K562 (cell line): ENCODE data around the gene GRIK3. TPM values are rescaled to one million over a fixed set of nuclear protein-coding genes. Genes with fewer than 3 reads are reported as not detected.

Experiments used
- ATAC-seq: fragments of 200-7000 bp; cut with Tn5 transposase; 3 replicates; pipeline ENCODE4 v1.9.1; 2020; ENCODE audit warnings: moderate library complexity
- BruUV-seq: library from RNA; stranded (reverse); fragments of 400-500 nt; replicated peaks from 2 replicates; lab custom pipeline; 2021; lab: Mats Ljungman, UMichigan
- CTCF ChIA-PET: fragments of 300-600 bp; formaldehyde crosslinking; extraction: SDS; loops from one replicate; lab custom pipeline; 2021; ENCODE audit warnings: low intra/inter-chr PET ratio; lab: Yijun Ruan, JAX
- POLR2A ChIA-PET: fragments of 300-600, 350-650 bp; sonication (Branson Sonifier 250); formaldehyde crosslinking; extraction: SDS; loops from one replicate; lab custom pipeline; 2021; ENCODE audit warnings: antibody characterized with exemption, inconsistent platforms; lab: Yijun Ruan, JAX
- DNase-seq, 4 experiments: peaks; one replicate each; pipeline versions ENCODE4 v3.0.0 to v3.0.0-alpha.2; 2011 to 2018; ENCODE audit warnings: low spot score in 3 of 4, mixed read lengths in 3 of 4; ENCODE audit errors: extremely low read depth in 1 of 4
- FAIRE-seq: peaks from 2 replicates; lab custom pipeline; 2011; peaks lifted over from hg19 to GRCh38; lab: Jason Lieb, UNC
- H2AFZ ChIP-seq: 2 replicates; pipeline ENCODE4 v1.6.0; 2011; ENCODE audit warnings: low read depth, low read length, control low read depth, inconsistent platforms
- H3K27ac ChIP-seq: fragments of 200-600 bp; 3 replicates; pipeline ENCODE4 v1.8.0; 2011; ENCODE audit warnings: low read depth, mild to moderate bottlenecking, control low read depth, inconsistent platforms, low read length, moderate library complexity, mixed read lengths; ENCODE audit errors: extremely low read depth
- H3K27me3 ChIP-seq, 2 experiments: fragments of 300-600 bp in 1 of 2; 2 replicates in 1 of 2; 3 replicates in 1 of 2; pipeline versions ENCODE4 v1.6.0 to v1.8.0; 2011; ENCODE audit warnings: inconsistent platforms in 2 of 2, low read length in 2 of 2, mild to moderate bottlenecking in 1 of 2, mixed read lengths in 1 of 2, moderate library complexity in 1 of 2; ENCODE audit not compliant: control insufficient read depth in 2 of 2, insufficient read depth in 2 of 2
- H3K36me3 ChIP-seq: fragments of 300-600 bp; 3 replicates; pipeline ENCODE4 v1.8.0; 2011; ENCODE audit warnings: mild to moderate bottlenecking, low read length, inconsistent platforms; ENCODE audit not compliant: control insufficient read depth, insufficient read depth
- H3K4me1 ChIP-seq, 2 experiments: fragments of 200-600 bp in 1 of 2; replicated peaks in 1 of 2; 2 replicates in 1 of 2; 3 replicates in 1 of 2; pipeline versions ENCODE4 v1.5.1 to v1.8.0; 2011; ENCODE audit warnings: inconsistent platforms in 2 of 2, low read length in 2 of 2, mild to moderate bottlenecking in 1 of 2, mixed read lengths in 1 of 2, moderate library complexity in 1 of 2; ENCODE audit not compliant: control insufficient read depth in 2 of 2, insufficient read depth in 2 of 2
- H3K4me2 ChIP-seq: 2 replicates; pipeline ENCODE4 v1.6.1; 2011; ENCODE audit warnings: low read length, control low read depth, inconsistent platforms, mixed read lengths; ENCODE audit not compliant: insufficient read depth
- H3K4me3 ChIP-seq: fragments of 200-600 bp; sonication (generic), shearing (Covaris generic); 2 replicates; pipeline ENCODE4 v1.5.1; 2016; ENCODE audit warnings: control low read depth, inconsistent platforms
- H3K79me2 ChIP-seq: fragments of 200-600 bp; 3 replicates; pipeline ENCODE4 v1.8.0; 2011; ENCODE audit warnings: low read length, inconsistent platforms; ENCODE audit not compliant: control insufficient read depth, insufficient read depth
- H3K9ac ChIP-seq, 2 experiments: 2 replicates each; pipeline versions ENCODE4 v1.6.0 to v1.6.1; 2011; ENCODE audit warnings: low read depth in 2 of 2, low read length in 2 of 2, control low read depth in 1 of 2, inconsistent platforms in 1 of 2, mild to moderate bottlenecking in 1 of 2, mixed read lengths in 1 of 2; ENCODE audit not compliant: insufficient read depth in 1 of 2
- H3K9me1 ChIP-seq: one replicate; pipeline ENCODE4 v1.6.0; 2011; ENCODE audit warnings: inconsistent platforms, mild to moderate bottlenecking, low read length, moderate library complexity; ENCODE audit not compliant: control insufficient read depth, insufficient read depth
- H3K9me3 ChIP-seq: replicated peaks from 2 replicates; pipeline ENCODE4 v1.5.1; 2011; ENCODE audit warnings: low read depth, low read length, inconsistent platforms; ENCODE audit not compliant: control insufficient read depth, insufficient read depth
- H4K20me1 ChIP-seq: replicated peaks from 2 replicates; pipeline ENCODE4 v1.6.1; 2011; ENCODE audit warnings: low read length, inconsistent platforms, mixed read lengths; ENCODE audit not compliant: control insufficient read depth, insufficient read depth
- DIDO1 ChIP-seq: fragments of 450-650 bp; IDR thresholded peaks from 2 replicates; pipeline ENCODE4 v1.6.1; 2016; ENCODE audit warnings: low read depth, missing biosample characterization, missing genetic modification characterization
- FOXM1 ChIP-seq, 2 experiments: fragments of 450-650 bp in 1 of 2; sonication (generic) in 1 of 2; formaldehyde crosslinking in 1 of 2; IDR thresholded peaks; 2 replicates each; pipeline versions ENCODE4 v1.6.1 to v1.9.0; 2017 to 2022; ENCODE audit warnings: low read depth in 2 of 2, mild to moderate bottlenecking in 2 of 2, missing genetic modification reagents in 1 of 2, moderate library complexity in 1 of 2
- GATAD2B ChIP-seq: fragments of 450-650 bp; IDR thresholded peaks from 2 replicates; pipeline ENCODE4 v1.6.1; 2017; ENCODE audit warnings: mild to moderate bottlenecking, borderline replicate concordance
- MCM3 ChIP-seq: fragments of 450-650 bp; IDR thresholded peaks from 2 replicates; pipeline ENCODE4 v1.6.1; 2016
- MXI1 ChIP-seq: IDR thresholded peaks from 2 replicates; pipeline ENCODE4 v1.6.1; 2011; ENCODE audit warnings: low read depth, mild to moderate bottlenecking, improper control_type of control experiment, low read length
- MYC ChIP-seq, 2 experiments: fragments of 250-450 bp in 1 of 2; sonication (Bioruptor Pico) in 1 of 2; IDR thresholded peaks; 2 replicates each; pipeline versions ENCODE4 v1.5.1 to v1.6.1; 2012 to 2021; ENCODE audit warnings: low read depth in 2 of 2, borderline replicate concordance in 1 of 2, improper control_type of control experiment in 1 of 2, low read length in 1 of 2, mild to moderate bottlenecking in 1 of 2, moderate library complexity in 1 of 2
- NCOA4 ChIP-seq: fragments of 450-650 bp; IDR thresholded peaks from 2 replicates; pipeline ENCODE4 v1.6.1; 2018; ENCODE audit warnings: mild to moderate bottlenecking; ENCODE audit not compliant: partially characterized antibody
- SIN3B ChIP-seq: fragments of 450-650 bp; IDR thresholded peaks from 2 replicates; pipeline ENCODE4 v1.6.1; 2017; ENCODE audit warnings: low read depth, mild to moderate bottlenecking, moderate library complexity
- SOX6 ChIP-seq: fragments of 450-650 bp; IDR thresholded peaks from 2 replicates; pipeline ENCODE4 v1.6.1; 2014; ENCODE audit warnings: mild to moderate bottlenecking
- ZNF644 ChIP-seq: fragments of 200-800 bp; sonication (Bioruptor generic); IDR thresholded peaks from 2 replicates; pipeline ENCODE4 v1.6.1; 2016; ENCODE audit warnings: low read depth, missing genetic modification characterization, missing compliant biosample characterization
- ZNF766 ChIP-seq: fragments of 200-800 bp; sonication (Bioruptor generic); conservative IDR thresholded peaks from 2 replicates; pipeline ENCODE4 v1.6.1; 2016; ENCODE audit warnings: missing genetic modification characterization, missing compliant biosample characterization
- ZSCAN32 ChIP-seq: fragments of 450-650 bp; formaldehyde crosslinking; IDR thresholded peaks from 2 replicates; pipeline ENCODE4 v1.4.0; 2020; ENCODE audit warnings: mild to moderate bottlenecking, moderate library complexity
- WGBS: fragments of 100-300 bp; shearing (Covaris generic); methylation state at CpG from one replicate; pipeline ENCODE4 v1.1.6; 2016; ENCODE audit warnings: low coverage, mixed read lengths; ENCODE audit not compliant: insufficient coverage; ENCODE audit errors: missing lambda C conversion rate; 5-methylcytosine and 5-hydroxymethylcytosine counted together
- in situ Hi-C: fragments of 300-500 bp; cut with MboI; formaldehyde crosslinking; loops from 4 replicates; pipeline ENCODE4 v1.15.0; 2018; ENCODE audit warnings: inconsistent platforms, mixed read lengths
- intact Hi-C: fragments of 100-400 bp; cut with micrococcal nuclease; formaldehyde crosslinking; loops from 2 replicates; pipeline ENCODE4 v1.14.2; 2022
- polyA plus RNA-seq, 8 experiments: library from polyadenylated mRNA; depleted of rRNA in 4 of 8; stranded (reverse) in 5 of 8; unstranded in 3 of 8; fragments of >200 nt; fragmentation: Nextera tagmentation in 2 of 8; fragmentation: Illumina TruSeq in 1 of 8; extraction: Ambion mirVana in 2 of 8; extraction: Trizol in 1 of 8; gene quantifications; 2 replicates each; pipeline versions ENCODE4 v1.2.1 to v1.2.3, GENCODE V29; 2011 to 2014; ENCODE audit warnings: inconsistent platforms in 1 of 8, missing spikeins in 1 of 8
- total RNA-seq, 7 experiments: library from RNA; depleted of rRNA in 6 of 7; stranded (reverse); fragments of >200 nt in 6 of 7; fragmentation: Illumina TruSeq in 2 of 7; extraction: Trizol in 2 of 7; gene quantifications; 2 replicates each; pipeline versions ENCODE4 v1.2.1 to v1.2.3, GENCODE V29; 2011 to 2021; ENCODE audit warnings: low replicate concordance in 1 of 7
- TF ChIP-seq, protein P1 (sequence below): fragments of 250-450 bp; sonication (Bioruptor Pico); IDR thresholded peaks from 2 replicates; pipeline ENCODE4 v1.9.0; 2021; ENCODE audit warnings: mild to moderate bottlenecking, inconsistent platforms
- TF ChIP-seq, protein P2 (sequence below): fragments of 250-450 bp; sonication (Bioruptor Pico); IDR thresholded peaks from 2 replicates; pipeline ENCODE4 v1.8.0; 2022; ENCODE audit warnings: moderate library complexity, mild to moderate bottlenecking, inconsistent platforms
- TF ChIP-seq, protein P3 (sequence below): fragments of 250-450 bp; sonication (Bioruptor Pico); IDR thresholded peaks from 2 replicates; pipeline ENCODE4 v1.4.0; 2020
- TF ChIP-seq, protein P4 (sequence below): fragments of 450-650 bp; IDR thresholded peaks from 2 replicates; pipeline ENCODE4 v1.6.1; 2016; ENCODE audit warnings: mild to moderate bottlenecking

GRIK3 gene
- total and polyA plus RNA-seq, 9 of the 15 experiments (the other 6 are each of a cell fraction or from before 2014, with no cell fraction given): not detected

DNA sequence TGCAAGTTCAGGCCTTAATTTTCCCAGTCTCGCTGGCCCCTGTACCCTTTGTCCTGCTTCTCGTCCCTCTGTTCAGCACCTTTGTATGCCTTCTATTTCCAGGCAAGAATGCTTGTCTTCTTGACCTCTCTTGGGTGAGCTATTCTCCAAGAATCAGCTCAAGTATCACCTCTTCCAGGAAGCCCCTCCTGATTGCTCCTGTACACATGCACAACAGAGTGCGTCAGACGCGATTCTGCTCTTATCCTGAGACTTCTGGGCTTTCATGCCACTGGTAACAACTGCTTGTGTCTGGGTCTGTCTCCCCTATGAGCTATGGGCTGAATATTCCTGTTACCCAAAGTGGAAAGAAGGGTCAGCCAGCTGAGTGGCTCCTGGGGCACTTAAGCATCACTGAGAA lies 170.8 kb downstream of the GRIK3 start (continued):
- TF ChIP-seq, protein P1, sequence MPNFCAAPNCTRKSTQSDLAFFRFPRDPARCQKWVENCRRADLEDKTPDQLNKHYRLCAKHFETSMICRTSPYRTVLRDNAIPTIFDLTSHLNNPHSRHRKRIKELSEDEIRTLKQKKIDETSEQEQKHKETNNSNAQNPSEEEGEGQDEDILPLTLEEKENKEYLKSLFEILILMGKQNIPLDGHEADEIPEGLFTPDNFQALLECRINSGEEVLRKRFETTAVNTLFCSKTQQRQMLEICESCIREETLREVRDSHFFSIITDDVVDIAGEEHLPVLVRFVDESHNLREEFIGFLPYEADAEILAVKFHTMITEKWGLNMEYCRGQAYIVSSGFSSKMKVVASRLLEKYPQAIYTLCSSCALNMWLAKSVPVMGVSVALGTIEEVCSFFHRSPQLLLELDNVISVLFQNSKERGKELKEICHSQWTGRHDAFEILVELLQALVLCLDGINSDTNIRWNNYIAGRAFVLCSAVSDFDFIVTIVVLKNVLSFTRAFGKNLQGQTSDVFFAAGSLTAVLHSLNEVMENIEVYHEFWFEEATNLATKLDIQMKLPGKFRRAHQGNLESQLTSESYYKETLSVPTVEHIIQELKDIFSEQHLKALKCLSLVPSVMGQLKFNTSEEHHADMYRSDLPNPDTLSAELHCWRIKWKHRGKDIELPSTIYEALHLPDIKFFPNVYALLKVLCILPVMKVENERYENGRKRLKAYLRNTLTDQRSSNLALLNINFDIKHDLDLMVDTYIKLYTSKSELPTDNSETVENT (CRISPR knock-in tag): no peak
- no peak for TF ChIP-seq ZNF644 (tag)
- TF ChIP-seq FOXM1 (IDR thresholded peaks at IDR 0.05; ENCODE audit: low read depth): no peak
- no peak for TF ChIP-seq FOXM1 (CRISPR knock-in tag; IDR thresholded peaks at IDR 0.05; ENCODE audit: low read depth)
- TF ChIP-seq SOX6: no peak
- TF ChIP-seq NCOA4: no peak
- TF ChIP-seq, protein P2, sequence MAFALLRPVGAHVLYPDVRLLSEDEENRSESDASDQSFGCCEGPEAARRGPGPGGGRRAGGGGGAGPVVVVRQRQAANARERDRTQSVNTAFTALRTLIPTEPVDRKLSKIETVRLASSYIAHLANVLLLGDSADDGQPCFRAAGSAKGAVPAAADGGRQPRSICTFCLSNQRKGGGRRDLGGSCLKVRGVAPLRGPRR: no peak
- TF ChIP-seq SIN3B: no peak
- no peak for TF ChIP-seq MXI1

DNA sequence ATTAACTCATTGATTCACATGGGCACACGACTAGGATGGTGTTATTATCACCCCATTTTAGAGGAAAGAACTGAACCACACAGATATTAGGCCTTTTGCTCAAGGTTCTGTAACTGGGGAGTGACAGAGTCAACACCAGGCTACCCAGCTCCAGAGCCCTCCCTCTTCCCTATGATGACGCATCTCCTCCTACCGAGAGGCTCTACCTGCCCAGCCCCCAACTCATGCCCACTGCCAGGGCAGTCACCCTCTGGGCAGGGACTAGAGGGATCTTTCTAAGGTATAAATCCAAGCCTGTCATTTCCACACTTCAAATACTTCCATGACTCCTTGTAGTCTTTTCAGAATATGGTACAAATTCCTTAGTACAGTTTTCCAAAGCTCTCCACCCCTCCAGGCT lies 171.3 kb downstream of the GRIK3 start:
- intact Hi-C loops (loop anchor here (10.0 kb wide), 1 partner anchor 158 kb away; no protein-coding TSS in a partner anchor), in situ Hi-C loops (no loop called here)
- no peak overlapping the region for H3K9ac ChIP-seq
- CTCF ChIA-PET: no interaction called here
- H3K4me3 ChIP-seq: no peak overlapping the region
- peaks cover 0 to 7% of the 10 kb centered on the region in 2 experiments; a peak in 4 of 5 replicates for H3K27me3 ChIP-seq
- BruUV-seq: no TSS peak
- H3K4me2 ChIP-seq: no peak overlapping the region
- no peak overlapping the region for H3K27ac ChIP-seq
- peaks cover 20% of the 10 kb centered on the region; the same call in 1 of the 2 replicates for H4K20me1 ChIP-seq
- H3K9me3 ChIP-seq: no peaks in the 10 kb centered on the region
- POLR2A ChIA-PET: interaction anchor here (1.3 to 1.5 kb wide), 2 partner anchors 14 to 15 kb away, joined by 4 to 6 read pairs; no protein-coding TSS in a partner anchor
- no peaks in the 10 kb centered on the region; a peak in 1 of 5 replicates for H3K4me1 ChIP-seq
- H2AFZ ChIP-seq: no peak overlapping the region
- ATAC-seq (no peak), FAIRE-seq (no peak), DNase-seq (no peak)
- WGBS: 0% methylated on average over 3 of the region's 3 CpGs
- H3K9me1 ChIP-seq: peaks cover 5% of the 10 kb centered on the region
- H3K79me2 ChIP-seq: no peaks in the 10 kb centered on the region
- H3K36me3 ChIP-seq: no peaks in the 10 kb centered on the region
- no peak for TF ChIP-seq ZSCAN32 (CRISPR knock-in tag)
- no peak for TF ChIP-seq DIDO1 (tag)
- TF ChIP-seq MCM3: no peak
- TF ChIP-seq ZNF766 (CRISPR knock-in tag): no peak
- no peak for TF ChIP-seq MYC (IDR thresholded peaks at IDR 0.05; ENCODE audit: low read depth, low read length)
- no peak for TF ChIP-seq MYC (CRISPR knock-in tag; IDR thresholded peaks at IDR 0.05; ENCODE audit: borderline replicate concordance, low read depth)
- no peak for TF ChIP-seq GATAD2B
- TF ChIP-seq, protein P3, sequence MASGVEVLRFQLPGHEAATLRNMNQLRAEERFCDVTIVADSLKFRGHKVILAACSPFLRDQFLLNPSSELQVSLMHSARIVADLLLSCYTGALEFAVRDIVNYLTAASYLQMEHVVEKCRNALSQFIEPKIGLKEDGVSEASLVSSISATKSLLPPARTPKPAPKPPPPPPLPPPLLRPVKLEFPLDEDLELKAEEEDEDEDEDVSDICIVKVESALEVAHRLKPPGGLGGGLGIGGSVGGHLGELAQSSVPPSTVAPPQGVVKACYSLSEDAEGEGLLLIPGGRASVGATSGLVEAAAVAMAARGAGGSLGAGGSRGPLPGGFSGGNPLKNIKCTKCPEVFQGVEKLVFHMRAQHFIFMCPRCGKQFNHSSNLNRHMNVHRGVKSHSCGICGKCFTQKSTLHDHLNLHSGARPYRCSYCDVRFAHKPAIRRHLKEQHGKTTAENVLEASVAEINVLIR (CRISPR knock-in tag): no peak
- TF ChIP-seq, protein P4, sequence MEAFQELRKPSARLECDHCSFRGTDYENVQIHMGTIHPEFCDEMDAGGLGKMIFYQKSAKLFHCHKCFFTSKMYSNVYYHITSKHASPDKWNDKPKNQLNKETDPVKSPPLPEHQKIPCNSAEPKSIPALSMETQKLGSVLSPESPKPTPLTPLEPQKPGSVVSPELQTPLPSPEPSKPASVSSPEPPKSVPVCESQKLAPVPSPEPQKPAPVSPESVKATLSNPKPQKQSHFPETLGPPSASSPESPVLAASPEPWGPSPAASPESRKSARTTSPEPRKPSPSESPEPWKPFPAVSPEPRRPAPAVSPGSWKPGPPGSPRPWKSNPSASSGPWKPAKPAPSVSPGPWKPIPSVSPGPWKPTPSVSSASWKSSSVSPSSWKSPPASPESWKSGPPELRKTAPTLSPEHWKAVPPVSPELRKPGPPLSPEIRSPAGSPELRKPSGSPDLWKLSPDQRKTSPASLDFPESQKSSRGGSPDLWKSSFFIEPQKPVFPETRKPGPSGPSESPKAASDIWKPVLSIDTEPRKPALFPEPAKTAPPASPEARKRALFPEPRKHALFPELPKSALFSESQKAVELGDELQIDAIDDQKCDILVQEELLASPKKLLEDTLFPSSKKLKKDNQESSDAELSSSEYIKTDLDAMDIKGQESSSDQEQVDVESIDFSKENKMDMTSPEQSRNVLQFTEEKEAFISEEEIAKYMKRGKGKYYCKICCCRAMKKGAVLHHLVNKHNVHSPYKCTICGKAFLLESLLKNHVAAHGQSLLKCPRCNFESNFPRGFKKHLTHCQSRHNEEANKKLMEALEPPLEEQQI: no peak
